Activated T-cell treated with anti-CD3 and anti-CD28 coated beads for 24 hours (primary cell): ENCODE measurements around the gene PDXK.
A peak's percentile ranks its signal among the peaks of the same experiment; 100 is the strongest.
"Not testable (repeated sequence)": the region's sequence is repeated elsewhere in the genome, so short reads cannot be mapped to it uniquely, and the experiment has no call there.

Source experiments
- DNase-seq: peaks from one replicate; pipeline ENCODE4 v3.0.0-alpha.2; 2020; ENCODE audit warnings: low read depth

The PDXK gene

DNA sequence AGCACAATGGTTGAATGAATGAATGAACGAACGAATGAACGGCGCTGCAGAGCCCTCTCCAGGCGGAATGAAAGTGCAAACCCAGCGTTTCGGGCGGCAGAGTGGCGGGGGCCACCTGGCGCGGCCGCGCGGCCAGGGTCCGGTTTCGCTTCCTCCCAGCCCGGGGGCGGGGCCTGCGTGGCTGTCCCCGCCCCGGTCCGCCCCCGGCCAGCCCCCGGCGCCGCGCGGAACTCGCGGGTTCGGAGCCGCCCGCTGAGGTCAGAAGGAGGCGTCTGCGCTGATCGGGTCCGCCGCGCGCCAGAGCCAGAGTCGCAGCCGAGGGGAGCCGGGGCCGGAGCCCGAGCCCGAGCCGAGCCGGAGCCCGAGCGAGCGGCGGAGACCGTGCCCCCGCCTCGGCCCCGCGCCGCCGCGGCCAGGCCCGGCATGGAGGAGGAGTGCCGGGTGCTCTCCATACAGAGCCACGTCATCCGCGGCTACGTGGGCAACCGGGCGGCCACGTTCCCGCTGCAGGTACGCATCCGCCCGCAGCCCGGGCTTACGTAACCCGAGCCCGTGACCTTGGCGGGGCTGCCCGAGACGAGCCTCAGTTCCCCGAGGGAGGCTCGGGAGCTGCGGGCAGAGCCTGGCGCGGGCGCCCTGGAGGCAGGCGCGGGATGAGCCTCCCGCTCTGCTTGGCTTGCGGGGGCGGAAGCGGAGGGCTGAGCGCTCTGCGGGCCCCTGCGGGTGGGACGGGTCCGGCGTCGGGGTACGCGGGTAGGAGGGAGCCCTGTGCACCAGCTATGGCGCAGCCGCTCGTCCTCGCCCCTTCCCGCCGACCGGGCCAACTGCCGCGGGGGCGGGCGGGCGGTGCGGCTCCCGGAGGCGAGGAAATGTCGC, at the start of gene PDXK:
Gene PDXK, plus strand, starts transcription at position 258 of the 876 bp plus-strand sequence. Its CDS starts 166 bp downstream, at position 424.
- peak; percentile 72 for DNase-seq

DNA sequence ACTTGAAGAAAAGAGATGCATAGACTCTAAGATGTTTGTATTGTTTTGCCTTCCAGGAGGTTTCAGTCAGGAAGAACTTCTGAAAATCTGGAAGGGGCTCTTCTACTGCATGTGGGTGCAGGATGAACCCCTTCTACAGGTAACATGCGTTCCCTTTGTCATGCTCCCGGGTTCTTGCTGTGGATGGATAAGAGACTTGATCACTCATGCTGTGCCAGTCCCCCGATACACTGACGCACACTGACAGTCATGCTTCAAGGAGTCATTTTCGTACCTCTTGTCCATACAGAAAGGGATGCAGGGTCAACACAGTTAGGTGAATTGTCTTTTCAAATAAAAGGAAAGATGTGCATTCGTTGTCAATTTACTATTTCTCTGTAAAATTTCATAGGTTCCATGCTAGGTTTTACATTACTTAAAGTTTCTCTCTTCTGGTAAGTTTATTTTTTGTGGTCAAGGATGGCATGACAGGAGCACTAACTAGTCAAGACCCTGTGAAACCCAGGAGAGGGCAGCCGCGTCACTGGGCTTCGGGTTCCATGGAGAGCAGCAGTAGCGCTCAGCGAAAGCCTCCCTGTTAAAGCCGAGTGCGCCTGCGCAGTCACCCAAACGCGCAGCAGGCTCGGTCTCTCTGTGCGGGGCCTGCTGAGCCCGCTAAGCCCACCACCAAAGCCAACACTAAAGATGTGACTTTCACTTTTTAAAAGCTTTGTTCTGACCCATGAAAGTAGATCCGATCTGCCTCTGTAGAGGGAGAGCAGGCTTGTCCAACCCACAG, 48.9 kb upstream of the PDXK start:
- DNase-seq: no peak

DNA sequence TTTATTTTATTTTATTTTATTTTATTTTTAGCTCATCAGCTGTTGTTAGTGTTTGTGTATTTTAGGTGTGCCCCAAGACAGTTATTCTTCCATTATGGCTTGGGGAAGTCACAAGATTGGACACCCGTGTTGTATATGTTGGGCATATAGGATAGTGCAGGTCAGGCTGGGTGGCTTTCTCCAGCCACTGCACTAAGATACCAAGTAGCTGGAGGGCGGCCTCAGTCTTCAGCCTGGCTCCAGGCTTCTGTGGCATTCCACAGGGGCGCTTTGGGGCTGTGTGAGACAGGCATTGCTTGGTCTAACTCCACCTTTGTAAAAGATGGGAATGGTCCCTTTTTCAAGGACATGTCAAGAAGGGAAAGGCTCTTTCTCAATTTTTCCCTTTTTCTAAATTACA, 43.1 kb upstream of the PDXK start:
- DNase-seq: no peak

DNA sequence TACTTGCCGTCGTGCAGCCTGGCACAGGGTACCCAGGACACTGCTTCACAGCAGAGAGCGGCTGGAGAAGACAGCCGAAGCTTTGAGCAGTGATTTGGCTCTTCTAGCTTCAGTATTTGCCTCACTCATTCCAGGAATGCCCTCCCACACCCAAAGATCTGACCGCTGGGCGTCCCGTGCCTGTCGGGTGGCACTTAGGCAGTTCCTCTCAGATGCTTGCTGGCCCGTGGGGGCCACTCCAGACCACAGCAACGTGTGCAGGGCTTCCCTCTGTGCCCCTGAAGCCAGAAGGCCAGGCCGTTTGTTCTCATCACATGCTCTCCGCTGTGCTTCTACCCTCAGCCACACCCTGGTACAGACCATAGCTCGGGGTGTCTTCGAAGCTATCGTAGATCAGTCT, 42.5 kb upstream of the PDXK start:
- no peak for DNase-seq

DNA sequence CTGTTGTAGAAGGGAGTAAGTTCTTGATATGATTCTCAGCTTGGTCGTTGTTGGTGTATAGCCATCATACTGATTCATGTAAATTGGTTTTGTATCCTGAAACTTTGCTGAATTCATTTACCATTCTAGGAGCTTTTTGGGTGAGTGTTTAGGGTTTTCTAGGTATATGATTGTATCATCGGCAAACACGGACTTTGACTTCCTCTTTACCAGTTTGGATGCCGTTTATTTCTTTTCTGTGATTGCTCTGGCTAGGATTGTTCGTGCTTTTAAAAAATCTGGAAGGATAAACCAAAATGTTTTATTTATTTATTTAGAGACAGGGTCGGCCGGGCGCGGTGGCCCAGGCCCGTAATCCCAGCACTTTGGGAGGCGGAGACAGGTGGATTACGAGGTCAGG, 39.0 kb upstream of the PDXK start:
- DNase-seq: no peak

DNA sequence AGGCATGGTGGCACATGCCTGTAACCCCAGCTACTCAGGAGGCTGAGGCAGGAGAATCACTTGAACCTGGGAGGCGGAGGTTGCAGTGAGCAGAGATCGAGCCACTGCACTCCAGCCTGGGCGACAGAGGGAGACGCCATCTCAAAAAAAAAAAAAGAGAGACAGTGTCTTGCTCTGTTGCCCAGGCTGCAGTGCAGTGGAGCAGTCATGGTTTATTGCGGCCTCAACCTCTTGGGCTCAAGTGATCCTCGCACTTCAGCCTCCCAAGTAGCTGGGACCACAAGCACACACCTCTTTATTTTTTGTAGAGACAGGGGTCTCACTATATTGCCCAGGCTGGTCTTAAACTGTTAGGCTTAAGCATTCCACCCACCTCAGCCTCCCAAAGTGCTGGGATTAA, 38.5 kb upstream of the PDXK start:
- DNase-seq: not testable (repeated sequence)

DNA sequence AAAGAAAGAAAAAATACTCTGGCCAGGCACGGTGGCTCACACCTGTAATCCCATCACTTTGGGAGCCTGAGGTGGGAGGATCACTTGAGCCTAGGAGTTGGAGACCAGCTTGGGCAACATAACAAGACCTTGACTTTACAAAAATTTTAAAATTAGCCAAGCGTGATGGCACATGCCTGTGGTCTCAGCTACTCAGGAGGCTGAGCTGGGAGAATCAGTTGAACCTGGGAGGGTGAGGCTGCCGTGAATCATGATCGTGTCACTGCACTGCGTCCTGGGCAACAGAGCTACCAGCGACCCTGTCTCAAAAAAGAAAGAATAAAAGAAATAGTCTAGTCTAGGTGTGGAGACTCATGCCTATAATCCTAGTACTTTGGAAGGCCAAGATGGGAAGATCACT, 37.3 kb upstream of the PDXK start:
- no peak for DNase-seq

DNA sequence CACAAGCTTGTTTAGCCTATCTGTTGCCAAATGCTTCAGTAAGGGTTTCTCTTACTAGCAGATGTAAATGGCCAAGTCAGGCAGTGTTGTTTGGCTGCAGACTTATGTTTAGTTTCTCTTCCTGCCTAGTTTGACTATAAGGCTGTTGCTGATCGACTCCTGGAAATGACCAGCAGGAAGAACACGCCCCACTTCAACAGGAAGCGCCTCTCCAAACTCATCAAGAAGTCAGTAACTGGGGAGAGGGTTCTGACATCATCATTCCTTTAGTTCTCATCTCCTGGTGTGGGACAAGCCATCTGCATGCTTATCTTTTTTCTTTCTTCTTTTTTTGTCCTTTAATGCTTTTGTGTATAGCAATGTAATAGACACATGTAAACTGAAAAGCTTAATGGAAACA, 34.5 kb upstream of the PDXK start:
- DNase-seq: no peak

DNA sequence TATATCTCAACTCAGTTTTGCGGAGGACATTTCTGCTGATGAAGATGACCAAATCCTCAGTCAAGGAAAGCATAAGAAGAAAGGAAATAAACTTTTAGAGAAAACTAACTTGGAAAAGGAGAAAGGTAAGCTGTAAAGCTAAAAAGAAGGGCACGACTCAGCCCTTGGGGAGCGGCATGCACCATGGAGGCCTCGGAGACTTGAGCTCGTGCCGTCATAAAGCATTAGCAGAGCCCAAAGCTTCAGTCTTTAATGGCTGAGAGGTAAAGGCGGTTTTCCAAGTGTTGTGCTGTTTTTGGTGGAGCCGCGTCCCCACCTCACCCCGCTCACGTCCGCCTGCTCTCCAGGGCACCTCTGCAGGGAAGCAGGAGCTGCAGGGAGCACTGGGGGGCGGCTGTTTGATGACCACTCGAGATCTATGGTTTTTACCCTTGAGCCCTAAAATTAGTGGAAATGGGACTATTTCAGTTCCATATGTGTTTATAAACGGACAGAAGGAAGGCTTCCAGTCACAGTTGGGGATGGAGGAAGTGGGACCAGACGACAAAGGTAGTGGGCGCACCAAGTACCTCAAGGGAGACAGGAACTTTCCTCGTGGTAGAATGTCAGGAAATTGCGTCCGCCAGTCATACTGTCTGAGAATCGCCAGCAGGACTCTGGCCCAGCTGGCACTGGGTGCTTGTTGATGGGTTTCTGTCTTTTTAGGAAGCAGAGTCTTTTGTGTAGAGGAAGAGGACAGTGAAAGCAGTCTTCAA, 31.9 kb upstream of the PDXK start:
- DNase-seq: no peak

DNA sequence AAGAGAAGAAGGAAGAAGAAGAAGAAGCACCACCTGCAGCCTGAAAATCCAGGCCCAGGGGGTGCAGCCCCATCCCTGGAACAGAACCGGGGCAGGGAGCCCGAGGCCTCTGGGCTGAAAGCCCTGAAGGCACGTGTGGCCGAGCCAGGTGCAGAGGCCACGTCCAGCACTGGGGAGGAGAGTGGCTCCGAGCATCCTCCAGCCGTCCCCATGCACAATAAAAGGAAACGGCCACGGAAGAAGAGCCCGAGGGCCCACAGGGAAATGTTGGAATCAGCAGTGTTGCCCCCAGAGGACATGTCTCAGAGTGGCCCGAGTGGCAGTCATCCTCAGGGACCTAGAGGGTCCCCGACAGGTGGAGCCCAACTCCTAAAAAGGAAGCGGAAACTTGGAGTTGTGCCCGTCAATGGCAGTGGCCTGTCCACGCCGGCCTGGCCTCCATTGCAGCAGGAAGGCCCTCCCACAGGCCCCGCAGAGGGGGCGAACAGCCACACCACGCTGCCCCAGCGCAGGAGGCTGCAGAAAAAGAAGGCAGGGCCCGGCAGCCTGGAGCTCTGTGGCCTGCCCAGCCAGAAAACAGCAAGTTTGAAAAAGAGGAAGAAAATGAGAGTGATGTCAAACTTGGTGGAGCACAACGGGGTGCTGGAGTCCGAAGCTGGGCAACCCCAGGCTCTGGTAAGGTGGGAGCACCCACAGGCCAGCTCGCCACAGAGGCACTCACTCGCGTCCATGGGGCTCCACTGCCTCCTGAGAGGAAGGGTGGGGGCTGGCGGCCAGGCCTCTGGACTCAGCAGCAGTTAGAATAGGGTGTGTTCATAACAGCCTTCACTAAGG, 31.1 kb upstream of the PDXK start:
- no peak for DNase-seq

DNA sequence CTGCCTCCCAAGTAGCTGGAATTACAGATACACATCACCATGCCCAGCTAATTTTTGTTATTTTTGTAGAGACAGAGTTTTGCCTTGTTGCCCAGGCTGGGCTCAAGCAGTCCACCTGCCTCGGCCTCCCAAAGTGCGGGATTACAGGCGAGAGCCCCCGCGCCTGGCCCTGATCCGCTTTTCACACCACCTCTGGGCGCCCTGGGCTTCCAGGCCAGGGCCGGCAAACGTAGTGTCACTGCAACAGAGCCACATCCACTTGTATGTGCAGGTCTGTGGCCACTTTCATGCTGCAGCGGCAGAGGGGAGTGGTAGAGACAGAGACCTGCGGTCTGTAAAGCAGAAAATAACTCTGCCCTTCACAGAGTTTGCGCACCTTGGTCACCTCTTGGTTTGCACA, 30.0 kb upstream of the PDXK start:
- no peak for DNase-seq

DNA sequence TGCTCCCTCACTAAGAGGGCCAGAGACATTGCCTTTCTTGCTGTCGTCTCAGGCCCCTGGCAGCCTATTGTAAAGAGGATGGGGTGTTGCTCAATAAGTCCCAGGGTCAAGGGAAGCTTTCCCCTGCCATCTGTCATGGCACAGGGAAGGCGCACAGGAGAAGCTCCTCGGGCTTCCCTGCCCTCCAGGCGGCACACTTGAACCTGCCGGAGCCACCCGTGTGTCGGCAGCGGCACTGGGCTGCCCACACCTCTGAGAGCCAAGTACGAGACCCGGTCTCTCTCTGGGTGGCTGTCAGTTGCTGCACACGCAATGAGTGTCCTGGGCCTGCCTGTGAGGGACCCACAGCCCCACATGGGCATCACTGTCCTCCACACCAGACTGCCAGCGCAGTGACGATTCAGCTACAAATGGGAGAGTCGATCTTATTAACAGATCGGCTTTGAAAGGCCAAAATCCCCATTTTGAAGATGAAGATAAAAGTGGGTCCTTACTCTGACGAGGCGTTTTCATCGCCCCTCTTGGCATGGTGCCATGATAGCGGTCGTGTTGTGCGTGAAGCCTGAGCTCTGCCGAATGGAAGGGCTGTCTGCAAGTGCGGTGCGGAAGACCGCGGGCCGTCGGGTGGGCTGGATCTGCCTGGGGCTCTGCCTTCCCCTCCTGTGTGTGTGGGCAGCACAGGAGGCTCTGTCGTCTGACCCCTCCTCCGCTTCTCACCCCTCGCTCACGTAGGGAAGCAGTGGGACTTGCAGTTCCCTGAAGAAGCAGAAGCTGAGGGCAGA, 29.2 kb upstream of the PDXK start:
- no peak for DNase-seq

DNA sequence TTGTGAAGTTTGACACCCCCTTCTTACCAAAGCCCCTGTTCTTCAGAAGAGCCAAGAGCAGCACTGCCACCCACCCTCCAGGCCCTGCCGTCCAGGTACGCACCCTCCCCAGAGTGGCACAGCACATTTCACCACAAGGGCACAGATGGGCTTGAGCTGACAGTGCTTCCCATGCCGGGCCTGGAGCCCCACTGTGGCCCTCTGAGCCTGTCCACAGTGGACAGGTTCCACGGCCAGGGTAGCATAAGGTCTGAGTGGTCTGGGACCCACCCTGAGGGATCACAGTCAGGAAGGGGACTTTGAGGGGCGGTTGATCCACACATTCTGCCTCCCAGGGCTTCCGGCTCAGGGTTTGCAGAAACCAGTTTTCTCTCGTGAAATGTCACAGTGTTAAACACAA, 28.6 kb upstream of the PDXK start:
- DNase-seq: no peak

DNA sequence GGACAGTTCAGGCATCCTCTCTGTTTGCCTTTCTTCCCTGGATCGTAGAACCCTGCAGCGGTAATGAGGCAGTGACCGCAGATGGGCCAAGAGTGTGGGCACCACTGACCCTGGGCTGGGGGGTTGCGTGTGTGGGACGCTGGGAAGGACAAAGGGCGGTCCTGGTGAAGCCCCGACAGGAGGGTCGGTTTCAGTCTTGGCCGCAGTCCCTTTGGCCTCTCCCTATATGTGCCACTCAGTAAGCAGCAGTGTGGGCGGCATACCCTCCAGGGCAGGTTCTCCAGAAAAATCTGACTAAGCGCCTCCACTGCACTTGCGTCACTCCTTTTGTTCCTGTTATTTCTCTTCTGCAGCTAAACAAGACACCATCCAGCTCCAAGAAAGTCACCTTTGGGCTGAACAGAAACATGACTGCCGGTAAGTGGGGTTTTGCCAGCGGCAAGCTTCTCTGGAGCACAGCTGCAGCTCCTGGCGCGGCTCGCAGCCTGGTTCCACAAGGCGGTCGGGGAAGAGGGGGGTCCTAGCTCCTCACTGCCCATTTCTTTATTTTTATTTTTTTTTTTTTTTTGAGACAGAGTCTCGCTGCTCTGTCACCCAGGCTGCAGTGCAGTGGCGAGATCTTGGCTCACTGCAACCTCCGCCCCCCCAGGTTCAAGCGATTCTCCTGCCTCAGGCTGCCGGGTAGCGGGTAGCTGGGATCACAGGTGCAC, 27.7 kb upstream of the PDXK start:
- no peak for DNase-seq

DNA sequence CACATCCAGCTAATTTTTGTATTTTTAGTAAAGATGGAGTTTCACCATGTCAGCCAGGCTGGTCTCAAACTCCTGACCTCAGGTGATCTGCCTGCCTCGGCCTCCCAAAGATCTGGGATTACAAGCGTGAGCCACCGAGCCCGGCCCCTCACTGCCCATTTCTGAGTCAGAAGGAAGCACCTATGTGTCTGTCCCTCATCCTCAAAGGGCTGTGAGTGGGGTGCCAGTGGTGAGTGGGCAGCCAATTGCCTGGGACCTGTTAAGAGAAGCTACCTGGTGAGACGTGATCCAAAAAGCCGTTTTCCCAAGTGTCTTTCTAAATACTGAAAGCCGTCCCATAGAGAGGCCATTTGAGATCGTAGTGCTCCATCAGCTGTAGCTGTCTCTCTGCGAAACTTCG, 27.1 kb upstream of the PDXK start:
- no peak for DNase-seq

DNA sequence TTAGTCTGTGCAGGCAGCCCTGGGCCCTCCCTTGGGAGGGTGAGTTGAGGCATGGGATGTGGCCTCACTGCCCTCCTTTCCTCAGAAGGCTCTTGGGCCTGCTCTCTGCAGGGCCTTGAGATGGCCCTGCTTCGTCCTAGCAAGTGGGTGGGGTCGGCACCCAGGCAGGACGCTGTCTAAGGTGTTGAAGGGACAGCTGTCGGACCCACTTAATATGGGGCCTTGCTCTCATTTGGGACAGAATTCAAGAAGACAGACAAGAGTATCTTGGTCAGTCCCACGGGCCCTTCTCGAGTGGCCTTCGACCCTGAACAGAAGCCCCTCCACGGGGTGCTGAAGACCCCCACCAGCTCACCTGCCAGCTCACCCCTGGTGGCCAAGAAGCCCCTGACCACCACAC, 26.0 kb upstream of the PDXK start:
- no peak for DNase-seq

DNA sequence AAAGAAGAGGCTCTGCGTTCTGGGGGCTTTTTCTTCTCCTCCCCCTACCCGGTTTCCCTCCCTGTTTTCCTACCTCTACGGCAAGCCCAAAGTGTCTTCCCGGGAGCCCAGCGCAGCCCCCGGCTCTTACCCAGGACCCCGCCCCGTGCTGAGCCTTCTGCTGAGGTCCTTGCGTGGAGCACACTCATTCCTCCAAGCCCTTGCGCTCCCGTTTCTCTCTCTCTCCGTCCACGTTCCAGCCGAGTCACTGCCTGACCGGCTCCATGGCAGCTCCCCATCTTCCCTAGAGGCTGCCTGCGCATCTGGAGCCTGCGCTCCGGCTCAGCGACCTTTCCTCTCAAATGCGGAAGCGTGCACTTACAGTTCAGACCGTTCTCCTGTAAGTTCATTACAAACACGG, 24.9 kb upstream of the PDXK start:
- DNase-seq: no peak

DNA sequence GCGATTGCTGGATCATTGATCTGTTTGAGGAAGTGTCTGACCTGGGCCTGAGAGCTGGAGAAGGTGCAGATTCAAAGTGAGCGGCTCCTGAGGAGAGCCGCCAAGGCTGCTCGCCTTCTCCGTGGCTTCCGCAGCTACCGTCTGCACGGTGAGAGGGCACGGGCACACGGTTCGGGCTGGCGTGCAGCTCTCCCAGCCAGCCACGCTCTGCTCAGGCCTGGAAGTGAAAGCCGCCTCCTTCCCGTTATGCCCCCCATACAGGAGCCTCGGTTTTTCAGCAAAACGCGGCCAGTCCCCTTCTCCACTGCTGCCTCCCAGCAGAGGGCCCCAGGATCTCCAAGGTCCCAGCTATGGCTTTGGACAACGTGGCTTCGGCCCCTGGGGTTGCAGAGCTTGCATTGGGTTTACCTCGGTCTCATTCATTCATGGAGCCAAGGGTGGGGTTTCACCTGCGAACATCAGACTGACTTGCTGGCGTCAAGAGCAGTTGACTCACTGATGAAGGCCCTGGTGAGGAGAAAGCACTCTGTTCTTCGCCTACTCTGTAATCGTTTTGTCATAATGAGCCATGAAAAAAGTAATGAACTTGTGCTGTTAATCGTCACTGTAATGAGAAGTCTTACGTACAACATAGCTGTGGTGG, 24.4 kb upstream of the PDXK start:
- no peak for DNase-seq

DNA sequence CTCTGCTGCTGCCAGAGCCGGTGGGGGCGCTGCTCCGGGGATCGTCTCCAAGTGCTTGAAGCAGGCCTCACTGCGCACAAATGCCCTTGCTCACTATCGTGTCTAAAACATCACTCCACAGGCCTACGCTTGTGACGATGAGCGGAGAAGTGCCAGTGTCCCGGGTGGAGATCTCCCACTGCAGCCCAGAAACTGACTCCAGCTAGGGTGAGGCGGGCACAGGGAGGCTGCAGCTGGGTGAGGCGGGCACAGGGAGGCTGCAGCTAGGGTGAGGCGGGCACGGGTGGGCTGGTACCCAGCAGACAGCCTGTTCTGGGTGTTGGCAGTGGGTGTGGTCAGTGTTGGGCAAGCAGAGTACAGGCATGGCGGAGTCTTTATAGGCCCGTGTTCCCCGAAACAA, 22.7 kb upstream of the PDXK start:
- DNase-seq: no peak
